B cell (primary cell): Measurements from ENCODE around the gene NDST1. TPM values are rescaled to one million over a fixed set of nuclear protein-coding genes. Genes with fewer than 3 reads are reported as not detected.

Experiments used
- ATAC-seq: fragments of 200-7000 bp; cut with Tn5 transposase; one replicate; pipeline ENCODE4 v1.10.0; 2021; ENCODE audit warnings: low read depth, mild to moderate bottlenecking, moderate number of reproducible peaks, moderate library complexity
- CTCF ChIA-PET: fragments of 350-600 bp; sonication (Branson Sonifier 250); formaldehyde crosslinking; loops from one replicate; lab custom pipeline; 2021; ENCODE audit warnings: antibody characterized with exemption, inconsistent platforms; lab: Charles Lee
- POLR2A ChIA-PET: fragments of 350-600 bp; sonication (Branson Sonifier 250); formaldehyde crosslinking; loops from one replicate; lab custom pipeline; 2021; ENCODE audit warnings: antibody characterized with exemption; lab: Charles Lee
- DNase-seq: peaks from one replicate; pipeline ENCODE4 v3.0.0; 2013
- H2AFZ ChIP-seq: 2 replicates; pipeline ENCODE4 v1.6.1; 2012; ENCODE audit warnings: mild to moderate bottlenecking, low read depth, low read length; ENCODE audit not compliant: insufficient read depth, poor library complexity, severe bottlenecking
- H3K27ac ChIP-seq, 2 donors: 1 replicate in 1 of 2; 2 replicates in 1 of 2; pipeline ENCODE4 v1.5.1; 2012 to 2013; ENCODE audit warnings: low read length in 2 of 2, mild to moderate bottlenecking in 2 of 2, moderate library complexity in 1 of 2
- H3K27me3 ChIP-seq, 4 experiments: fragments of 200-600 bp in 1 of 4; sonication (generic) in 1 of 4; replicated peaks in 1 of 4; 1 replicate in 2 of 4; 2 replicates in 2 of 4; pipeline versions ENCODE4 v1.6.1 to v1.7.0; 2013 to 2016; ENCODE audit warnings: low read length in 3 of 4, mild to moderate bottlenecking in 2 of 4, mixed read lengths in 1 of 4, moderate library complexity in 1 of 4; ENCODE audit not compliant: insufficient read depth in 4 of 4, control insufficient read depth in 3 of 4; ENCODE audit errors: control extremely low read depth in 1 of 4
- H3K36me3 ChIP-seq, 2 experiments: replicated peaks in 1 of 2; 1 replicate in 1 of 2; 2 replicates in 1 of 2; pipeline versions ENCODE4 v1.6.1 to v1.7.1; 2013; ENCODE audit warnings: low read length in 1 of 2; ENCODE audit not compliant: insufficient read depth in 2 of 2, control insufficient read depth in 1 of 2; ENCODE audit errors: control extremely low read depth in 1 of 2, extremely low read depth in 1 of 2
- H3K4me1 ChIP-seq, 2 donors: fragments of 200-600 bp in 1 of 2; sonication (generic) in 1 of 2; 1 replicate in 1 of 2; 2 replicates in 1 of 2; pipeline versions ENCODE4 v1.5.1 to v1.6.1; 2013 to 2017; ENCODE audit warnings: low read length in 2 of 2; ENCODE audit not compliant: control insufficient read depth in 2 of 2, insufficient read depth in 2 of 2
- H3K4me2 ChIP-seq: replicated peaks from 2 replicates; pipeline ENCODE3; 2012; ENCODE audit warnings: mild to moderate bottlenecking, low read depth, low read length; ENCODE audit not compliant: poor library complexity, severe bottlenecking
- H3K4me3 ChIP-seq, 5 experiments: fragments of 200-600 bp in 1 of 5; sonication (generic) in 1 of 5; 1 replicate in 3 of 5; 2 replicates in 2 of 5; pipeline versions ENCODE4 v1.5.1 to v1.7.0; 2011 to 2016; ENCODE audit warnings: low read length in 4 of 5, mild to moderate bottlenecking in 4 of 5, low read depth in 2 of 5, control low read depth in 1 of 5, moderate library complexity in 1 of 5; ENCODE audit not compliant: insufficient read depth in 1 of 5; ENCODE audit errors: control extremely low read depth in 1 of 5, extremely low read depth in 1 of 5
- H3K79me2 ChIP-seq: fragments of 200-600 bp; sonication (generic); one replicate; pipeline ENCODE4 v1.6.0; 2016; ENCODE audit warnings: low read length; ENCODE audit not compliant: control insufficient read depth, insufficient read depth
- H3K9ac ChIP-seq: fragments of 200-600 bp; sonication (generic); 2 replicates; pipeline ENCODE4 v1.6.1; 2017; ENCODE audit warnings: mild to moderate bottlenecking, low read length, moderate library complexity
- H3K9me3 ChIP-seq, 3 donors: one replicate each; pipeline versions ENCODE4 v1.6.1 to v1.7.1; 2013; ENCODE audit warnings: low read length in 2 of 3; ENCODE audit not compliant: control insufficient read depth in 2 of 3, insufficient read depth in 1 of 3; ENCODE audit errors: control extremely low read depth in 1 of 3
- H4K20me1 ChIP-seq: 2 replicates; pipeline ENCODE4 v1.6.0; 2012; ENCODE audit warnings: mild to moderate bottlenecking, low read length; ENCODE audit not compliant: insufficient read depth, control insufficient read depth, poor library complexity, severe bottlenecking
- H3K27ac Mint-ChIP-seq: one replicate; pipeline ENCODE4 v1.8.0; 2021; ENCODE audit warnings: mixed read lengths
- H3K27me3 Mint-ChIP-seq: one replicate; pipeline ENCODE4 v1.8.0; 2021; ENCODE audit warnings: mixed read lengths
- H3K4me1 Mint-ChIP-seq: one replicate; pipeline ENCODE4 v1.8.0; 2021; ENCODE audit warnings: mixed read lengths
- H3K4me3 Mint-ChIP-seq: one replicate; pipeline ENCODE4 v1.8.0; 2021; ENCODE audit warnings: mixed read lengths
- H3K9me3 Mint-ChIP-seq: one replicate; pipeline ENCODE4 v1.8.0; 2022; ENCODE audit warnings: mixed read lengths; ENCODE audit not compliant: insufficient read depth
- EZH2 ChIP-seq: IDR thresholded peaks from 2 replicates; pipeline ENCODE4 v1.6.1; 2012; ENCODE audit warnings: borderline replicate concordance, low read depth, mild to moderate bottlenecking, moderate library complexity, low read length; ENCODE audit not compliant: insufficient read depth, poor library complexity, severe bottlenecking
- WGBS: methylation state at CpG from one replicate; pipeline ENCODE4 v1.1.5; 2013; ENCODE audit warnings: missing lambda C conversion rate; ENCODE audit not compliant: insufficient coverage; 5-methylcytosine and 5-hydroxymethylcytosine counted together
- intact Hi-C: fragments of 100-400 bp; cut with micrococcal nuclease; formaldehyde crosslinking; loops from one replicate; pipeline ENCODE4 v1.10.0; 2022
- polyA plus RNA-seq: library from polyadenylated mRNA; depleted of rRNA; stranded (reverse); fragments of >200 nt; gene quantifications from 2 replicates; pipeline ENCODE4 v1.2.3, GENCODE V29; 2012
- total RNA-seq, 2 donors: library from RNA; stranded (reverse); fragments of 120-200 nt in 1 of 2; gene quantifications; 1 replicate in 1 of 2; 2 replicates in 1 of 2; pipeline versions ENCODE4 v1.2.3 to v1.2.4, GENCODE V29; 2013 to 2022
- TF ChIP-seq, protein P1 (sequence below): fragments of 200-600 bp; IDR thresholded peaks from one replicate; pipeline ENCODE4 v1.8.0; 2022; ENCODE audit warnings: antibody characterized with exemption, mild to moderate bottlenecking

Gene NDST1
- total and polyA plus RNA-seq, 2 donors (not counting 1 experiment from before 2014, with no cell fraction given) = 4.3 to 7.0 TPM

DNA sequence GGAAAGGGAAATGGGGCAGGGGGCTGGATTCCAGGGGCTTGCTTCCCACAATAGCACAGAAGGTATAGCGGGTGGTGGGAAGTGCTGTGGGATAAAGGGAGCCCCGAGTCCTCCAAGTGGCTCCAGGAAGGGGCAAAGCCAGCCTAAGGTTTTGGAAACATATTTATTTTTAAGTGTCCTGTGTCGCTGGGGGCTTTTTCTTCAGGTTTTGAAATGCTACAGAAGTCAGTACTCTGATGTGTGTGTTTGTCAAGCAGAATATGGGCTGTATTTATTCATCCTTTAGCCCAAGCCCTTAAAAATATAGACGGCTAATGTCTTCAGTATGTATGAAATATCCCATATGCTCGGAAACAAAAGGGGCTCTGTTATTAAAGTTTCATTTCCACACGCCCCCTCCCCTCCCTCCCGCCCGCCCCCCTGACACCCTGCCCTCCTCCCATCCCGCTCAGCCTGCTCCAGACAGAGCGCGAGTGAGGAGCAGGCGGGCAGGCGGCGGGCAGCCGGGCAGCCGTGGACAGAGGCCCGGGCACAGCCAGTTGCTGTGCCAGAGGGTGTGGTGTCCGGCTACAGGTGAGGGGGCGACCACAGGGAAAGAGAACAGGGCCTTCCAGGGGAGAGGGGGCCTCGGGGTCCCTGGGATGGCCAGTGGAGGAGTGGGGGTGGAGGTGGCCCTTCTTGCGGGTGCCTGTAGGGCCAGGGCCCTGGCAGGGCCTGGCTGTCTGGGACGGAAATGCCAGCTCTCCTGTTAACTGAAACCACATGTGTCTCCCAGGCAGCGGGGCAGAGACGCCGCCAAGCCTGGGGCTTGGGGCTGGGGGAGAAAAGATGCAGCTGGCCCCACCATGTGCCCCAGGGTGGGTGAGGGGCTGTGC, 92.9 kb downstream of the NDST1 start:
- no peaks in the 10 kb centered on the region for H4K20me1 ChIP-seq
- no peak overlapping the region for H3K4me3 ChIP-seq
- peaks cover 3% of the 10 kb centered on the region for H3K4me1 Mint-ChIP-seq
- no peak overlapping the region for H3K27ac ChIP-seq
- DNase-seq = no peak
- H3K4me3 Mint-ChIP-seq = no peak overlapping the region
- WGBS = 92% methylated on average over 14 of the region's 25 CpGs
- H2AFZ ChIP-seq = no peak overlapping the region
- no peaks in the 10 kb centered on the region for H3K4me1 ChIP-seq
- POLR2A ChIA-PET = no interaction called here
- intact Hi-C loops = no loop called here
- no peaks in the 10 kb centered on the region for H3K27me3 ChIP-seq
- no peak overlapping the region for H3K9ac ChIP-seq
- CTCF ChIA-PET = no interaction called here
- H3K36me3 ChIP-seq = no peaks in the 10 kb centered on the region
- H3K79me2 ChIP-seq = no peaks in the 10 kb centered on the region
- TF ChIP-seq, protein P1, sequence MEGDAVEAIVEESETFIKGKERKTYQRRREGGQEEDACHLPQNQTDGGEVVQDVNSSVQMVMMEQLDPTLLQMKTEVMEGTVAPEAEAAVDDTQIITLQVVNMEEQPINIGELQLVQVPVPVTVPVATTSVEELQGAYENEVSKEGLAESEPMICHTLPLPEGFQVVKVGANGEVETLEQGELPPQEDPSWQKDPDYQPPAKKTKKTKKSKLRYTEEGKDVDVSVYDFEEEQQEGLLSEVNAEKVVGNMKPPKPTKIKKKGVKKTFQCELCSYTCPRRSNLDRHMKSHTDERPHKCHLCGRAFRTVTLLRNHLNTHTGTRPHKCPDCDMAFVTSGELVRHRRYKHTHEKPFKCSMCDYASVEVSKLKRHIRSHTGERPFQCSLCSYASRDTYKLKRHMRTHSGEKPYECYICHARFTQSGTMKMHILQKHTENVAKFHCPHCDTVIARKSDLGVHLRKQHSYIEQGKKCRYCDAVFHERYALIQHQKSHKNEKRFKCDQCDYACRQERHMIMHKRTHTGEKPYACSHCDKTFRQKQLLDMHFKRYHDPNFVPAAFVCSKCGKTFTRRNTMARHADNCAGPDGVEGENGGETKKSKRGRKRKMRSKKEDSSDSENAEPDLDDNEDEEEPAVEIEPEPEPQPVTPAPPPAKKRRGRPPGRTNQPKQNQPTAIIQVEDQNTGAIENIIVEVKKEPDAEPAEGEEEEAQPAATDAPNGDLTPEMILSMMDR = no peak
- no peak for TF ChIP-seq EZH2
- no peak overlapping the region for H3K4me2 ChIP-seq
- no peak for ATAC-seq
- no peaks in the 10 kb centered on the region for H3K9me3 ChIP-seq
- H3K9me3 Mint-ChIP-seq = no peaks in the 10 kb centered on the region
- no peak overlapping the region for H3K27ac Mint-ChIP-seq
- H3K27me3 Mint-ChIP-seq = peaks cover 6% of the 10 kb centered on the region
